Endothelial cell (in vitro differentiated cells): ENCODE data around the gene HDGF. TPM values are rescaled to one million over a fixed set of nuclear protein-coding genes. Genes with fewer than 3 reads are reported as not detected.

ENCODE experiments used
- DNase-seq: peaks from one replicate; pipeline ENCODE4 v3.0.0; 2021; ENCODE audit warnings: low spot score
- H3K27ac Mint-ChIP-seq: one replicate; pipeline ENCODE4 v1.8.0; 2021; ENCODE audit warnings: mixed read lengths, inconsistent platforms; ENCODE audit not compliant: unreplicated experiment
- H3K27me3 Mint-ChIP-seq: one replicate; pipeline ENCODE4 v1.8.0; 2021; ENCODE audit warnings: mild to moderate bottlenecking, moderate library complexity, mixed read lengths, inconsistent platforms; ENCODE audit not compliant: unreplicated experiment
- H3K36me3 Mint-ChIP-seq: one replicate; pipeline ENCODE4 v1.8.0; 2021; ENCODE audit warnings: mild to moderate bottlenecking, low read depth, mixed read lengths, inconsistent platforms; ENCODE audit not compliant: unreplicated experiment
- H3K4me1 Mint-ChIP-seq: one replicate; pipeline ENCODE4 v1.8.0; 2021; ENCODE audit warnings: mild to moderate bottlenecking, mixed read lengths, inconsistent platforms; ENCODE audit not compliant: unreplicated experiment
- H3K4me3 Mint-ChIP-seq: one replicate; pipeline ENCODE4 v1.8.0; 2021; ENCODE audit warnings: mild to moderate bottlenecking, mixed read lengths, inconsistent platforms; ENCODE audit not compliant: unreplicated experiment
- H3K9me3 Mint-ChIP-seq: one replicate; pipeline ENCODE4 v1.8.0; 2021; ENCODE audit warnings: mixed read lengths, inconsistent platforms; ENCODE audit not compliant: unreplicated experiment
- CTCF ChIP-seq: fragments of 200-600 bp; sonication (generic); IDR thresholded peaks from one replicate; pipeline ENCODE4 v1.5.0; 2021; ENCODE audit warnings: antibody characterized with exemption; ENCODE audit not compliant: unreplicated experiment
- total RNA-seq: library from RNA; stranded (reverse); fragmentation: NEBNext Ultra II Directional; extraction: Animal tissue kit (Norgen Biotek cat#: 25700); gene quantifications from one replicate; pipeline ENCODE4 v1.2.1, GENCODE V29; 2021; ENCODE audit not compliant: unreplicated experiment

HDGF gene
- total RNA-seq, 1 donor from 2014 or later, result 175 TPM

GRCh38 chr1:156721535-156721934, 29.9 kb downstream of the HDGF start:
- H3K4me3 Mint-ChIP-seq, result no peak overlapping the region
- no peak for TF ChIP-seq CTCF
- peaks cover 6% of the 10 kb centered on the region for H3K27me3 Mint-ChIP-seq
- H3K9me3 Mint-ChIP-seq, result no peaks in the 10 kb centered on the region
- H3K27ac Mint-ChIP-seq, result no peak overlapping the region
- no peak for DNase-seq
- peaks cover 20% of the 10 kb centered on the region for H3K36me3 Mint-ChIP-seq
- peaks cover 4% of the 10 kb centered on the region for H3K4me1 Mint-ChIP-seq

- DNase-seq, result no peak
- no peak overlapping the region for H3K27ac Mint-ChIP-seq
- no peak overlapping the region for H3K4me3 Mint-ChIP-seq
- TF ChIP-seq CTCF, result no peak
- H3K4me1 Mint-ChIP-seq, result peaks cover 4% of the 10 kb centered on the region
- H3K36me3 Mint-ChIP-seq, result peaks cover 22% of the 10 kb centered on the region
- H3K27me3 Mint-ChIP-seq, result peaks cover 7% of the 10 kb centered on the region
- no peaks in the 10 kb centered on the region for H3K9me3 Mint-ChIP-seq
These were observed 30.3 kb downstream of the HDGF start for GRCh38 chr1:156721131-156721530.

GRCh38 chr1:156717351-156717750, 34.1 kb downstream of the HDGF start:
- H3K9me3 Mint-ChIP-seq, result no peaks in the 10 kb centered on the region
- H3K4me1 Mint-ChIP-seq, result peaks cover 6% of the 10 kb centered on the region
- no peak overlapping the region for H3K4me3 Mint-ChIP-seq
- H3K27me3 Mint-ChIP-seq, result peaks cover 10% of the 10 kb centered on the region
- peaks cover 20% of the 10 kb centered on the region for H3K36me3 Mint-ChIP-seq
- H3K27ac Mint-ChIP-seq, result no peak overlapping the region
- DNase-seq, result no peak
- TF ChIP-seq CTCF, result no peak

- Mint-ChIP-seq H3K36me3 (peaks cover 20% of the 10 kb centered on the region), H3K27ac (no peak overlapping the region), H3K9me3 (no peaks in the 10 kb centered on the region), H3K4me1 (peaks cover 6% of the 10 kb centered on the region), H3K4me3 (no peak overlapping the region), H3K27me3 (peaks cover 9% of the 10 kb centered on the region)
- DNase-seq, result no peak
- no peak for TF ChIP-seq CTCF
These were observed 36.6 kb downstream of the HDGF start for GRCh38 chr1:156714830-156715229.

GRCh38 chr1:156712626-156713025, 38.8 kb downstream of the HDGF start:
- H3K27ac Mint-ChIP-seq, result no peak overlapping the region
- H3K4me1 Mint-ChIP-seq, result peaks cover 13% of the 10 kb centered on the region
- no peak overlapping the region for H3K4me3 Mint-ChIP-seq
- TF ChIP-seq CTCF, result no peak
- H3K9me3 Mint-ChIP-seq, result no peaks in the 10 kb centered on the region
- H3K27me3 Mint-ChIP-seq, result peaks cover 9% of the 10 kb centered on the region
- DNase-seq, result no peak
- peaks cover 24% of the 10 kb centered on the region for H3K36me3 Mint-ChIP-seq
